ENCODE data around the gene ASGR2.
"Not testable (repeated sequence)": the region's sequence is repeated elsewhere in the genome, so short reads cannot be mapped to it uniquely, and the experiment has no call there.

Gene ASGR2

GRCh38 chr17:7098802-7099459 is 15.7 kb downstream of the ASGR2 start:
- no peak for DNase-seq

GRCh38 chr17:7097940-7098339 is 16.7 kb downstream of the ASGR2 start:
- DNase-seq, result no peak

DNA sequence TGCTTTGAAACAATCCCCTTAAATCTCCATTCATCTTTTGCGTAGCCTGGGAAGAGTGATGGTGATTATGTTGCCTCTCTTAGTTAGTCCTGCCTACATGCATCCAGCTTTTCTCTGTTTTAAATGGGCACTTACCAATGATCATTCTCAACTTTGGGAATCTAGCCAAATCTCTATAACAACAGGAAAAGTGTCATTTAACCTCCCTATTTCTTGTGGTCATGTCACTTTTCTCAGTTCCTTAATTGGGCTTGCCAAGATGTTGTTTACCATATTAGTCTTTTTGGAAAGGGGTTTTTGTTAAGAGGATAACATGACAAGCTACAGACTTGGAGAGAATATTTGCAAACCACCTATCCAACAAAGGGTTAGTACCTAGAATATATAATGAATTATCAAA is 19.0 kb downstream of the ASGR2 start:
- DNase-seq, result peak; percentile 72

- DNase-seq, result peak; percentile 27
Observed at GRCh38 chr17:7094652-7095019, 20.0 kb downstream of the ASGR2 start.

GRCh38 chr17:7091311-7092005 is 23.2 kb downstream of the ASGR2 start:
- not testable (repeated sequence) for DNase-seq

DNA sequence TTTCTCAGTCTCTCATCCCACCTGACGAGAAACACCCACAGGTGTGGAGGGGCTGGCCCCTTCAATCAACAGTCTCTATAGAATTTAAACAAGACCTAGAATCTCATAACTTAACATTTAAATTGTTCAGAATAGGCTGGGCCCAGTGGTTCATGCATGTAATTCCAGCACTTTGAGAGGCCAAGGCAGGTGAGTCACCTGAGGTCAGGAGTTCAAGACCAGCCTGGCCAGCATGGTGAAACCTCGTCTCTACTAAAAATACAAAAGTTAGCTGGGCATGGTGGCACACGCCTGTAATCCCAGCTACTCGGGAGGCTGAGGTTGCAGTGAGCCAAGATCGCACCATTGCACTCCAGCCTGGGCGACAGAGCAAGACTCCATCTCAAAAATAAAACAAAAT is 25.1 kb downstream of the ASGR2 start:
- not testable (repeated sequence) for DNase-seq

GRCh38 chr17:7088442-7088841 is 26.2 kb downstream of the ASGR2 start:
- DNase-seq, result not testable (repeated sequence)

- DNase-seq, result peak; percentile 71
Observed at GRCh38 chr17:7084088-7084487, 30.5 kb downstream of the ASGR2 start.

DNA sequence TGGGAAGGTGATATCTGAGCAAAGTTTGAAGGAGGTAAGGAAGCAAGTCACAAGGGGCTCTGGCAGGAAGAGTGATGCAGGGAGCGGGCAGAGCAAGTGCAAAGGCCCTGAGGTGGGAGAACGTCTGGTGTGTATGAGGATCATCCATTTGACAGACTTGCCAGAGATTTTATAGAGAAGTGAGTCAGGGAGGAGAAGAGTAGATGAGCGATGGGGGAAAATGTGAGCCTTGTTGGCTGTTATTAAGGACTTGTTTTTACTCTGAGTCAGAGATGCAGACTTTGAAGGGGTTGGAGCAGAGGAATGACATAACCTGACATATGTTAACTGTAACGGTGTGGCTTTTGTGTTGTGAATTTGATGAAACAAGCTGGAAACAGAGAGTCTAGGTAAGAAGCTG is 31.0 kb downstream of the ASGR2 start:
- DNase-seq, result no peak

- peak; percentile 19 for DNase-seq
Observed at GRCh38 chr17:7081341-7082062, 33.1 kb downstream of the ASGR2 start.

DNA sequence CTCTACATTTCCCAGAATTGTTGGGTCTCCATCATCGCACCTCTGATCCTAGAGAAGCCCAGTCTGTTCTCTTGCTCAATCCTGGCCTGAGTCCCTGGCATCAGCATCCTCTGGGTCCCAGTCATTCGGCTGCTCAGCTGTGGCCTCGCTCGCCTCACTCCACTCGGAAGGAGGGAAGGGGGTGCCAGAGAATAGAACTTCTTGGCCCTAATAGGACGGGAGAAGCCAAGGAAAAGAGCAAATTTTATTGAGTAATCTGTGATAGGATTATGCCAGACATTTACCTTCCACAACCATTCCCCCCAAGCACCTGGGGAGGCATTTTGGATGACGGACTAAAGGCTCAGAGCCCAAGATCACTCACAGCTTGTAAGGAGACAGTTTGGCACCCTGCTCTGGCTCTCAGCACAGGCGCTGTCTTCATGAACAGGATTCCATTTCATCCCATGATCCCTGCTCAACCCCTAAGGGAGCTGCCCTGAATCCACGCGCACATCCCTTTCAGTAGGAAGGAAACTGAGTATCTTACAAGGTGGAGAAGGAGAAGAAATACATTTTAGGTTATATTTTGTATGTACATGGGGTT is 34.1 kb downstream of the ASGR2 start:
- no peak for DNase-seq

DNA sequence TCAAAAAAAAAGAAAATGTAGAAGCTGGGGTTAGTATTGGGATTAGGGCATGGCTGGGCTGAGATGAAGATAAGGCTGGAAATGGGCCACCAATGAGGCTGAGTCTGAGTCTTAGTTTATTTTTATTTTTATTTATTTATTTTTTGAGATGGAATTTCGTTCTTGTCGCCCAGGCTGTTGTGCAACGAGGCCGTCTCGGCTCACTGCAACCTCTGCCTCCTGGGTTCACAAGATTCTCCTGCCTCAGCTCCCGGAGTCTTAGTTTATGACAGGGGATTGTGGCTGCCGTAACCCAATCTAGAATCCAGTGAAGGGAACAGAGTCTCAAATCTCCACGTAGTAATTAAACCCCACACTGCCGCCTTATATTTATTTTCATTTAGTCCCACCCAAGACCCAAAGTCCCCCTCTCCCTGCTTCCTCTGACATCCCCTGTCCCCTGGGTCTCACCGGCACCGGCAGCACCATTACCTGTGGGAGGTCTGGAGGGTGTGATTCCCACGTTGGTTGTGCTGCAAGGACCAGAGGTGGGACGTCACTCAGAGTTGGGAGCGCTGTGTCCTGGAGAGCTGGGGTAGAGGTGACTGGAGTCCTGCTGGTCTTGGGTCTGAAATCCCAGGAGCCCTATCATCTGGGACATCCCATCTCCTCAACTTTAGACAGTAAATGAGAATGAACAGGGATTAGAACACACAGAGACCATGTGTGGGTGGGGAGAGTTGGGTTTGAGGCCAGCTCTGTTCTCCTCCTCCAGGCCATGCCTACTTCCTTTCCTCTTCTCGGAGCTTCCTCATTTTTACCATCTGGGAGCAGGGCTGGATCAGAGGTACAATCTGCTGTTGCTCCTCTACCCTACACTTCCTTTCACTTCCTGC is 34.8 kb downstream of the ASGR2 start, which contains the start of gene CLEC10A:
TSS of gene CLEC10A (minus strand) at position 671 of the 875 bp plus-strand sequence. CDS start 1,439 bp downstream, outside the sequence.
- DNase-seq, result no peak

- no peak for DNase-seq
Observed at GRCh38 chr17:7078711-7079110, 35.9 kb downstream of the ASGR2 start.

DNA sequence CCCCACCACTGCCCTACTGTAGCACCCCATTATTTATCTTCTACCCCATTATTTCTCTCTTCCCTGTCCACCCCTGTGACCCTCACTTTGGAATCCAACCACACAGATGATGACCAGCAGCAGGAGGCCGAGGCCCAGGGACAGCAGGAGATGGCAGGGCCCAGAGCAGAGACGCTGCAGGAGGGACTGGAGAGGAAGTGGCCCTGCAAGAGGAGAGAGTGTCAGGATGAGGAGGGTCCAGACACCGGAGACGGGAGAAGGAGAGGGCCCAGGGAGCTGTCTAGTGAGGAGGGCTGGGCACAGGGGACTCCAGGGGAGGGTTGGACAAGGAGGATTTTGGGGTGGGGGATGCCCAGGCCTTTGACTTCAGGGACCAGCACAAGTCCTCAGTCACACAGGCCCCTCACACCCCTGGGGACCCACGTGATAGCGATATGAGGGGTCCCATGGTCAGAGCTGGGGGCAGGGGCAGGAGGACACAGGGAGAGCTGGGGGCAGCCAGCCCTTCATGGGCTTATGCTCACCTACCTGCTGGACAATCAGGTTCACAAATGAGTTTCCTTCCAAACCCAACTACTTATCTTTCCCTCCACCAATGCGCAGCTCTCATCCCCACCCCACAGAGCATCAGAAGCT is 36.6 kb downstream of the ASGR2 start:
- no peak for DNase-seq

DNA sequence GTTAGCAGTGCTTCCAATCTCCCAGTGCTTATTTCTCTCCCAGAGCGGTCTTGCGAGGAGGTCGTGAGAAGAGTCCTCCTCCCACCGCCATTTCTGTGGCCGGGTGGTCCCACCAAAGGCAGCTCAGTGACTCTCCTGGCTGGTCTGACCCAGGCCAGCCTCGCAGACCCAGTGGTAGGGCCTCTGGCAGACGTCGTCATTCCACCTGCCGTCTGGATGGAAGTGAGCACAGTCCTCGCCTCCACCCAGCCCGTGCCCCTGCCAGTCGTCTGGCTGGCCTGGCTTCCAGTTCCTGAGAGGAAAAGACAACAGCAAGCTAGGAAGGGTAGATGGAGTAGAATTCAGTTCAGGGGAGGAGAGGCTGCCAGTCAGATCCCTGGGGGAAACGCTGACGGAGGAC is 39.7 kb downstream of the ASGR2 start:
- DNase-seq, result no peak

GRCh38 chr17:7072406-7072805 is 42.2 kb downstream of the ASGR2 start:
- DNase-seq, result no peak

- DNase-seq, result no peak
Observed at GRCh38 chr17:7070712-7071111, 43.9 kb downstream of the ASGR2 start.

DNA sequence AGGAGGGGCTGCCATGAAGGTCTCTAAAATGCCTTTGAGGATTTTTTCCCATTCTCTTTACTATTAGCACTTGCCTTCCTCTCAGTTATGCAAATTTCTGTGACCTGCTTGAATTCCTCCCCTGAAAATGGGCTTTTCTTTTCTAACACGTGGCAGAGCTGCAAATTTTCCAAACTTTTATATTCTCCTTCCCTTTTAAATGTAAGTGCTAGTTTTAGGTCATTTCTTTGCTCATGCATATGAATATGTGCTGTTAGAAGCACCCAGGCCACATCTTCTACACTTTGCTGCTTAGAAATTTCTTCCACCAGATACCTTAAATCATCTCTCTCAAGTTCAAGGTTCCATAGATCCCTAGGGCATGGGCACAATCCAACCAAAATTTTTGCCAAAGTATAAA is 46.4 kb downstream of the ASGR2 start:
- DNase-seq, result no peak

DNA sequence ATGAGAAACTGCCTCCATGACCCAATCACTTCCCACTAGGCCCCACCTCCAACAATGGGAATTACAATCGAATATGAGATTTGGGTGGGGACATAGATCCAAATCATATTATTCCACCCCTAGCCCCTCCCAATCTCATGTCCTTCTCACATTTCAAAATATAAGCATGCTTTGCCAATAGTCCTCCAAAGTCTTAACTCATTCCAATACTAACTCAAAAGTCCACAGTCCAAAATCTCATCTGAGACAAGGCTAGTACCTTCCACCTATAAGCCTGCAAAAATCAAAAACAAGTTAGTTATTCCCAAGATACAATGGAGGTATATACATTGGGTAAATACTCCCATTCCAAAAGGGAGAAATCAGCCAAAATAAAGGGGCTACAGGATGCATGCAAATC is 47.4 kb downstream of the ASGR2 start:
- no peak for DNase-seq

DNA sequence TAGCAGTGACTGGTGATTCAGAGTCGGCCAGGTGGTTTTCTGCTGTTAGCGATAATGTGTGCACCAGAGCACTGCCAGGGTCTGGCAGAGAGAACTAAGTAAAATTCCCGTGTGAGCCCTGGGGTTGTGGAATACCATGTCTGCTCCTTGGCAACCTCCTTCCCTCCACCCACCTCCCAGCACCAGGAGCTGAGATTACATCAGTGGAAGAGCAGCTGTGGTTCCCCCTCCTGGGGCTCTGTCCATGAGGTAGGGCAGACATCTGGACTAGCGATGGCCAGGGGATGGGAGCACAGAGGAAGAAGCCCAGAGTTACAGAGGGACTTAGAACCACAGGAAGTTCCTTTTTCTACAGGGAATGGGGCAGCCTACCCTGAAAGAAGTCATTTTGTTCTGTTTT is 50.4 kb downstream of the ASGR2 start:
- DNase-seq, result no peak

DNA sequence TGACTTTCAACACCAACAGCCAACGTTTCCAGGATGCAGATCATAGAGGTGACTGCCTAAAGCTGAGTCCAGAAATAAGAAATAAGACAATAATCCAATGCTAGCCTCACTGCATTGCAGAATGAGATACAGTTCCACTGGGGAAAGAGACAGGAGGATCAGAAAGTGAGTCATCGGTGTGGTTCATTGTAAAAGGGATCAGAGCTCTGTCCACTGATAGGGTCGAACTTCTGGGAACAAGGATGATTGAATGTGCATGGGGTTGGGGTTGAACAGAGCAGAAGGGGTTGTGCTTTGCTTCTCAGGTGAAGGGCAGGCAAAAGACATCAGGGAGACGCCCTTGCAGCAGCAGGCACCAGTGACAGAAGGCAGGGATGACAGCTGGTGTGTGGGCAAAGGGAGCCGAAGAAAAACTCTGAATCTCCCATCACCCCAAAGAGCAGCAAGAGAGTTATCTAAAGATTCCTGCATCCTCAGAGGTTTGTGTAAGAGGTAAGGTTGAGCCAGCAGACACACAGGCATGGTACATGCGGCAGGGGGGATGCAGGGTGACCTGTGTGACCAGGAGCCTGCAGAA is 51.0 kb downstream of the ASGR2 start:
- DNase-seq, result no peak

Measured in RPMI8226 (cell line).